ENCODE data around the gene UPK2.
"Not testable (repeated sequence)": the region's sequence is repeated elsewhere in the genome, so short reads cannot be mapped to it uniquely, and the experiment has no call there.

UPK2 gene

DNA sequence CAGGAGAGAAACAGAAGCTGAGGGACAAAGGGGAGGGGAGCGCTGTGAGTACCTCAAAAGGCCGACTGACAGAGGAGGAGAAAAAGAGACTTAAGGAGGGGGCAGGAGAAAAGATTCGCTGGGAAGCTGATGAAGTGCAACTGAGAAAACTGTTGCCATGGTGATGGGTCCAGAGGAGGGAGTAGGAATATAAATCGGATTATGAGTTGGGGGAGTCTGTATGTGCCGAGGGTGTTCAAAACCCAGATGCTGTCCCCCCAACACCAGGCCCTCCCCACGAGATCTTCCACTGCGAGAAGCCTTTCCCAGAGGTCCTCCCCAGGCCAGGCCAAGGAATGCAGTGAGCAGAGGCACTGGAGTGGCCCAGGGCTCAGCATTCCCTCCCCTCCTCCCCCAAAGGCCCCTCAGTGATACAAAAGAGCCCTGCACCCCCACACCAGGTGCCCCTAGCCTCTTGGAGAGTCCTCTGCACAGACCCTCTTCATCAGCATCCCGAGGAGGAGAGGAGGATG is 16.6 kb upstream of the UPK2 start:
- DNase-seq, result no peak

DNA sequence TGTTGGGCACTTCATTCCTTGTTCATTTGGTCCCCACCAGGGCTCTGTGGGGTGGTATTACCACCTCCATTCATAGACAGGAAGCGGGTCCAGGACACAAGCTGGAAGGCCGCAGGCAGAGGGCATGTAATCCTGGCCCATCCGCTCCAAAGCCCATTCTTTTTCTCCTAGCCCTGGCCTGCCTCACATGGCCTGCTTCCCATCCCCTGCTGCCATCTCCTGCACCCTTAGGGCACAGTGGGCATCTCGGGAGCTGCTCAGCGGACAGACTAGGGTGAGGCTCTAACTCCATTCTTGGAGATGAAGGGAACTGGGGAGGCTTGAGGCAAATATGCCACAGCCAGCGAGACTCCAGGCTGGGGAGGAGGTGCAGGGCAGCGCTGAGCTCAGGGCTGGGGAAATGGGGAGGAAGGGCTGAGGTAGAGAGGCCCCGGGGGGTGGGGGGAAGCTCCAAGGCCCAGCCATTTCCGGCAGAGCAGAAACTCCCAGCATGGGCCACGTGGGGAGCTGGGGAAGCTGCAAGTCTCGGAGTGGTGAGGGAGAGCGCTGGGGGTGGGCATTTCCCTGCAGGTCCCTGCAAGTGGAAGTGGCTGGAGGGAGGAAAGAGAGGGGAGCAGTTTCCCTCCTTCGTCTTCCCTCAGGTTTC is 16.0 kb upstream of the UPK2 start:
- DNase-seq, result no peak

DNA sequence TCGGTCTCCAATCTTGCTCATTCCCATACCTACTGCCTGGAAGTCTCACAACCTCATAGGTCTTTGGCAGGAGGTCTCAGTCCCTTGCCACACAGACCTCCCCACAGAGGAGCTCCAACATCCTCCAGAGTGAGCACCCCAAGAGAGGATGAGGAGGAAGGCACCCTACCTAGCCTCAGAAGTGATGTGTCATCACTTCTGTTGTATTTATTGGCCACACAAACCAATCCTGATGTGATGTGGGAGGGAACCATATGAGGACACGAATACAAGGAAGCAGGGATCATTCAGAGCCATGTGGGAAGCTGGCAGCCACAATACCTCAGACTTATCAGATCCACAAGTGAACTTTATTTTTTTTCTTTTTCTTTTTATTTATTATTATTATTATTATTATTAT is 9.0 kb upstream of the UPK2 start:
- no peak for DNase-seq

DNA sequence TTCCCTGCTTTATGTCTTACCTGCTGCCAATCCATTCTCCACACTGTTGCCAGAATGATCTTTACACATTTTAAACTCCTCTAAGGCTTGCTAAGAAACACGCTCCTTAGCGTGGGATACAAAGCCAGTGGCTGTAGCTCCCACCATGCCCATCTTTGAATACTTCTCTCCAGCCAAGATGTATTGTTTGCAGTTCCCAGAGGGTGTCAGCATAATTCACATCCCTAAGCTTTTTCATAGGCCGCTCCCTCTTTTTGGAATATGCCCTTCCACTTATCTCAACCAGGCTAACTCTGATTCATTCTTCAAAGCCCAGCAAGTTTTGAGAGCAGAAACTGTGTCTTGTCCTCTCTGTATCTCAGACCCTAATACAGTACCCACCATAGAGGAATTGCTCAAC is 8.1 kb upstream of the UPK2 start:
- no peak for DNase-seq

DNA sequence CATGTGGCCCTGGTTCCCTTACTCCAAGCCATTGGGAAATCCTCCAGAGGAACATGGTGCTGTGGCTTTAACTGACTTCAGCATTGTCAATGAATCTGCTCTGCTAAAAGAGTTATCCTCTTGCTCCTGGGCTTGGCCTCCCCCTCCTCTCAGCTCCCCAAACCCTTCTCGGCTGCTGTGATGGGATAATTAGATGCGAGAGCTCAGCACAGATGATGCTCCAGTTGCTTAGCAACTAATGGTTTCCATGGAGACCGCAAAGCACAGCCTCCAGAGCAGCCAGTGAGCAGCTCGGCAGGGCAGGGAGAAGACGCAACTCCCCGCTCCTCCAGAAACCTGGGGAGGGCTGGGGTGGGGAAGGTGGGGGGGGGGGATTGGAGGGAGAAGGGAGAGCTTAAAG is 2.8 kb upstream of the UPK2 start:
- peak; percentile 74 for DNase-seq

DNA sequence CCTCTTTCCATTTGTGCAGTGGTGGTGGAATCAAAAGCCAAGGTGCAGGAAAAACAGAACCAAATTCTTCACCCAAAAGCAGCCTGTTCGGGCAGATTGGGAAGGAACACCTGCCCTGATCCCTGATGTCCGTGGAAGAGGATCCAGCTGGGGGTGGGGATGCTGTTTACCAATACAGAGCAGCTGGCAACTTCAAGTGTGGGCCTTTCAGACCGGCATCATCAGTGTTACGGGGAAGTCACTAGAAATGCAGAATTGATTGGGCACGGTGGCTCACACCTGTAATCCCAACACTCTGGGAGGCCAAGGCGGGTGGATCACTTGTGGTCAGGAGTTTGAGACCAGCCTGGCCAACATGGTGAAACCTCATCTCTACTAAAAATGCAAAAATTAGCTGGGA is 2.1 kb upstream of the UPK2 start:
- DNase-seq, result not testable (repeated sequence)

DNA sequence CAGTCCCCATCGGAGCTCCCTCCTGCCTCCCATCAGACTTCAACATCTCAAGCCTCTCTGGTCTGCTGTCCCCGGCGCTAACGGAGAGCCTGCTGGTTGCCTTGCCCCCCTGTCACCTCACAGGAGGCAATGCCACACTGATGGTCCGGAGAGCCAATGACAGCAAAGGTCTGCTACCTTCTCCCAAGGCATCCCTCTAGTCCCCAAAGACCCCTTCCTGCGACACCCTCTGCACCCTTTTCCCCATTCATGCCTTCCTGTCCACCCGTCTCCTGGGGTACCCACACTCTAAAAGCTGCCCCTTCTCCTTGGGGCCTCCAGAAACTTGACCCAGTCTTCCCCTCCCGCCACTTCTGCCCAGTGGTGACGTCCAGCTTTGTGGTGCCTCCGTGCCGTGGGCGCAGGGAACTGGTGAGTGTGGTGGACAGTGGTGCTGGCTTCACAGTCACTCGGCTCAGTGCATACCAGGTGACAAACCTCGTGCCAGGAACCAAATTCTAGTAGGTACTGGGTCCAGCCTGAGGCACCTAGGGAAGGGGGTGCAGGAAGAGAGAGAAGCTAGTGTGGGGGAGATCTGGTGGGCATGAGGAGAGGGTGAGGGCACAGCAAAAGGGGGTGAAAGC is 860 bp downstream of the UPK2 start:
- DNase-seq, result no peak

DNA sequence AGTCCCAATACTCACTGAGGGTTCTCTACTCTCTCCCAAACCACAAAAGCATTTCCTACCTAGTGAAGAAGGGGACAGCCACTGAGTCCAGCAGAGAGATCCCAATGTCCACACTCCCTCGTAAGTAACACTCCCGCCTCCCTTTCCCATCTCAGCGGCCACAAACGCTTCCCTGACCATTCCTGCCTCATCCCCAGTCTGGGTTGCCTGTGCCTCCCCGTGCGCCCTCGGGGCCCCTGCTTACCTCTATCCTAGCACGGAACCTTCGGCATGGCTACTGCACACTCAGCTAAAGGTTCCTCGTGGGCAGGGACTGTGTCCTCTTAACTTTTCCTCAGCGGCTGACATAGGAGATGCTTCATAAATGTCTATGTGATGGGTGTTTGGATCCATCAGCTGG is 1.5 kb downstream of the UPK2 start:
- DNase-seq, result no peak

DNA sequence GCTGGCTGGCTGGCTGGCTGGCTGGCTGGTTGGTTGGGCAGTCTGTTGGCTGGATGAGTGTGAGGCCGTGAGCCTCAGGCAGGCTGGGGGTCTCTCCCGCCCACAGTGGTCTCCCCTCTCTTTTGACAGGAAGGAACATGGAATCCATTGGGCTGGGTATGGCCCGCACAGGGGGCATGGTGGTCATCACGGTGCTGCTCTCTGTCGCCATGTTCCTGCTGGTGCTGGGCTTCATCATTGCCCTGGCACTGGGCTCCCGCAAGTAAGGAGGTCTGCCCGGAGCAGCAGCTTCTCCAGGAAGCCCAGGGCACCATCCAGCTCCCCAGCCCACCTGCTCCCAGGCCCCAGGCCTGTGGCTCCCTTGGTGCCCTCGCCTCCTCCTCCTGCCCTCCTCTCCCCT is 1.9 kb downstream of the UPK2 start:
- DNase-seq, result no peak

DNA sequence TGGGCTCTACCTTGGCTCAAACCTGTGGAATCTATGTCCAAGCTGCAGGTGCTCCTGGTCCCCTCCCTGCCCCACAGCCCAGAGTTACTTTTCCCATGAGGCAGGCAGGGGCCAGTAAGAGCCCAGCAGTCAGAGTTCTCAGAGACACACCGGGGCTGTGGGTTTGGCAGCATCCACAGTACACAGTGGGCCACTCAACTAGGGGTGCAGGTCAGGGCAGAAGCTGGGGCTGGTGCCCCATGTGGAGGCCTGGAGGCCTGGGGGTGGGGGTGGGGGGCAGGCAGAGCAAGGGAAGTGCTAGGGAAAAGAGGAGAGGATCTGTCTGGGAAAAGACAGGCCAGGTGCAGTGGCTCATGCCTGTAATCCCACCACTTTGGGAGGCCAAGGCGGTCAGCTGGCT is 2.5 kb downstream of the UPK2 start:
- no peak for DNase-seq

DNA sequence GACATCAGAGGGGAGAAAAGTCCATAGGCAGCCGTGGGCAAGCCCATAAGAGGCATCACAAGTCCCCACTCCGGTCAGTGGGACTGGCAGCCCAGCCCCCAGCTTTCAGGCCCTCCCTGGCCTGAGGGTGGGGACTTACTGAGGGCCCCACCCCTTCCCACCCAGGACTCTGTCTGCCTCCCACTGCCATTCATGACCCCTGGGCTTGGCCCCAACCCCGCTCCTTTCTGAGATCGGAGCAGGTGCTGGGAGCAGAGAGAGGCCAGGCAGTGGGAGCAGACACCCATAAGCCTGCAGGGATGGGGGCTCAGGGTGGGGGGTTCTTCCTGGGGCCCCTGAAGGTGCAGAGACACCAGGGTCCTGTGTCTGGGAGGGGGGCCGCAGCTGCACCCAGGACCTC is 5.1 kb downstream of the UPK2 start:
- DNase-seq, result no peak

DNA sequence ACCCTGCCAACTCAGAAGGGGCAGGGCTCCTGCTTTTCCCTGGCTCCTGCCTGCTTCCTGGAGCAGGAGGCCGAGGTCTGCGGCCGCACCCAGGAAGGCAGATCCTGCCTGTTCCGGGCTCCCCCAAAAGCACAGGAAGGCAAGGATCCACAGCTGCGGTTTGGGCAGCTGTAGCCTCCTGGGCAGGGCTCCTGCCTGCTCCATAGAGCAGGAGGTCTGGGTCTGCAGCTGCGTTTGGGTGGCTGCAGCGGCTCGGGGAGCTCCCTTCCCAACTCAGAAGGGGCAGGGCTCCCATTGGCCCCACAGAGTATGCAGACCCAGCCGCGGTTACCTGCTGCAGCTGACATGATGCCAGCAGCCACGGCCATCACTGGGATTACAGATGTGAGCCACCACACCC is 5.5 kb downstream of the UPK2 start:
- no peak for DNase-seq

DNA sequence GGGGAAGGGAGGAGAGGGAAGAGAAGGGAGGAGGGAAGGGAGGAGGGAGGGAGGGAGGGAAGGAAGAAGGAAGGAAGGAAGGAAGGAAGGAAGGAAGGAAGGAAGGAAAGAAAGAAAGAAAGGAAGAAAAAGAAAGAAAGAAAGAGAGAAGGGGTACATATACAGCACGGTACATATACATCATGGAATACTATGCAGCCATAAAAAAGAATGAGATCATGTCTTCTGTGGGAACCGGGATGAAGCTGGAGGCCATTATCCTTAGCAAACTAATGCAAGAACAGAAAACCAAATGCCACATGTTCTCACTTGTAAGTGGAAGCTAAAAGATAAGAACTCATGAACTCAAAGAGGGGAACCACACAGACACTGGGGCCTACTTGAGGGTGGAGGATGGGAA is 13.4 kb downstream of the UPK2 start:
- not testable (repeated sequence) for DNase-seq

DNA sequence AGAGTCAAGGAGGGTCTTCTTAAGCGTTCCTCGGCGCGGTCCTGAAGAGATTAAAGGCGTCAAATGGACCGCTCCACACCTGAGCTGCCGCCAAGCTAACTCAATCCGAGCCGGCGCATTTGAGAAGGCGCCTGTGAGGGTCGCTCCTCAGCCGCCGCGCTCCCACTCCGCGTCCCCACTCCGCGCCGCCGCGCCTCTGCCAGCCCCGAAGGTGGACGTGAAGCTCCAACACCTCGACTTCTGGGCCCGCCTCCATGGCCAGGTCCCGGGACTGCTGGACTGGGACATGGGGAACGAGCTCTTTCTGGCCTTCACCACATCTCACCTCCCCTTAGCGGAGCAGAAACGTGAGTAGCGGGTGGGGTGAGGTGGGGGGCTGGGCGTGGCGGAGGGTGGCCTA is 15.5 kb downstream of the UPK2 start, which contains the start of gene FOXR1:
Gene FOXR1 (plus strand): TSS at position 116 of the 400 bp plus-strand sequence. CDS start 171 bp downstream, at position 287.
- DNase-seq, result no peak

DNA sequence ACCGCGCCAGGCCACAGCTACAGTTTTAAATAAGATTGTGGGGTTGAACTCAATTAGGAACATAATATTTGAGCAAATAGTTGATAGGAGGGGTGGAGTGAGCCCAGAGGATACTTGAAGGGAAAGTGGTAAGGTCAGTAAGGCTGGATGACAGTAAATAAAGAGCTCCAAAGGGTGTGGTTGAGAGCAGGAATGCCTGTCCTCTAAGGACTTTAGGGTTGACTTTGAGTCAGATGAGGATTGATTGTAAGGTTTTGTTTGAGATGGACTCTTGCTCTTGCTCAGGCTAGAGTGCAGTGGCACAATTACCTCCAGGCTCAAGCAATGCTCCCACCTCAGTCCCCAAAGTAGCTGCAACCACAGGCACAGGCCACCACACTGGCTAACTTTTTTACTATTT is 17.9 kb downstream of the UPK2 start:
- DNase-seq, result no peak

DNA sequence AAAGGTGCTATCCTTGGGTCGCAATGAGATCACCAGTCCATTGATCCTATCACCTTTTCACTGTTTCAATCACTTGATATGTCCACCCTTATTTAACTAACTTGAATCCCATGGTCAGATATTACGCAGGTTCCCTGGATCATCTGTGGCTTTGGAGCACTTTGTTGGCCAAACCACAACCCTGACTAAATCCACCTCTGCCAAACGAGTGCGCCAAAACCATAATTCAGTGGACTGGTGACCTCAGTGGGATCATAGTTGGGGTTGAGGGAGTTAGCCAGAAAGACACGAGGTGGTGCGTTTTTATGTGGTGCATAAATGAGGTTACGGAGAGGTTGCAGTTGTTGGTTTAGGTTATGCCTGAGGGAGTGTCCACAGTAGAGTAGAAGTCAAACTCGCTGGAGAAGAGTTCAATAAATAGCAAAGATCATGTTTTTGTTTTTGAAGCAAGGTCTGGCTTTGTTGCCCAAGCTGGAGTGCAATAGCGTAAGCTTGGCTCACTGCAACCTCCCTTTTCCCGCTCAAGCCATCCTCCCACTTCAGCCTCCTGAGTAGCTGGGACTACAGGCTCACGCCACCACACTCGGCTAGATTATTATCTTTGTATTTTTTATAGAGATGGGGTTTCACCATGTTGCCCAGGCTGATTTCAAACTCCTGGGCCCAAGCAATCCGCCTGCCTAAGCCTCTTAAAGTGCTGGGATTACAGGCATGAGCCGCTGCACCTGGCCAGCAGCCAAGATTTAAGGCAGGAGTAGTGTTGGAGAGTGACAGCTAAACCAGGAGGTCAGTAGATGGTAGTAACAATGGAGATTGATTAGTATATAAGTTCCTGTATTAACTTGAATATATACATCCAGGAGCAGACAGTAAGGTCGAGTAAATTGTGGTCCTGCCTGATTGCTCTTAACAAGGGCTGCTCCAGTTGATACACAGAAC is 19.9 kb downstream of the UPK2 start:
- peak; percentile 37 for DNase-seq

DNA sequence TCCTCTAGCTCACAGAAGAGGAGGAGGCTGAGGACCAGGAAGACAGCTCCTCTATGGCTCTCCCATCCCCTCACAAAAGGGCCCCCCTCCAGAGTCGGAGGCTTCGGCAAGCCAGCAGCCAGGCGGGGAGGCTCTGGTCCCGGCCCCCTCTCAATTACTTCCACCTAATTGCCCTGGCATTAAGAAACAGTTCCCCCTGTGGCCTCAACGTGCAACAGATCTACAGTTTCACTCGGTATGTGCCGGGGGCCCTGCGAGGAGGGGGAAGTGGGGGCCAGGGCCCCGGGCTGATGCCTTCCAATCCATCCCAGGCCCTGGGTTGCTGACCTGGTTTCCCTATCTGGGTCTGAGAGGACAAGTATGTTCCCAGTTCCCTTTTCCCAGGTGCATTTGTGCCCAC is 23.3 kb downstream of the UPK2 start:
- DNase-seq, result peak; percentile 22

DNA sequence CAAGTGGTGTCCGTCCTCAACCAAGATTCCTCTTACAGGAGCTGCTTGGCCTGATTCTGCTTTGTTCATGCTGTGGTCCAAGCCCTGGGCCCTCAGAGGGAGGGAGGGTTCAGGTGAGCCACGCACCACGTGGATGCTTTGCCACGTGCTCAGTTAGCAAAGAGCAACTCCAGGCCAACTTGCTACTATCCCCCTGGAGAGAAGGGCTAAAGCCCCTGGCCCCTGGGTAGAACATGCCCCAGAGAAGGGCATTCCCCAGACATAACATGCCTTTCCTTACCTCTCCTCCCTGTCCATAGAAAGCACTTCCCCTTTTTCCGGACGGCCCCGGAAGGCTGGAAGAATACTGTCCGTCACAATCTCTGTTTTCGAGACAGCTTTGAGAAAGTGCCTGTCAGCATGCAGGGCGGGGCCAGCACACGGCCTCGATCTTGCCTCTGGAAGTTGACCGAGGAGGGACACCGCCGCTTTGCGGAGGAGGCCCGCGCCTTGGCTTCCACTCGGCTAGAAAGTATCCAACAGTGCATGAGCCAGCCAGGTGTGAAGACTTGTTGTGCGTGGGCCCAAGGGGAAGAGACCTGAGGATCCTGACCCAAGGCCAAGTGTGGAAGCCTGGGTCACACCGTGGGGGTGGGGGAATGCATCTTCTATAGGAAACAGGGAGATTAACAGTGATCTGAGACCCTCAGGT is 24.2 kb downstream of the UPK2 start:
- DNase-seq, result no peak

DNA sequence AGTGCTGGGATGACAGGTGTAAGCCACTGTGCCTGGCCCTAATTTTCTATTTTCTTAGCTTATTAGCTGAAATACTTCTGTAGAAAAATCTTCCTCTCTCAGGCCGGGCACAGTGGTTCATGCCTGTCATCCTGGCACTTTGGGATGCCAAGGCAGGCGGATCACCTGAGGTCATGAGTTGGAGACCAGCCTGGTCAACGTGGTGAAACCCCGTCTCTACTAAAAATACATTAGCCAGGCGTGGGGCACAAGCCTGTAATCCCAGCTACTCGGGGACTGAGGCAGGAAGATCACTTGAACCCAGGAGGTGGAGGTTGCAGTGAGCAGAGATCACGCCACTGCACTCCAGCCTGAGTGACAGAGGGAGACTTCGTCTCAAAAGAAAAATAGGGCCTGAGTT is 28.2 kb downstream of the UPK2 start:
- DNase-seq, result not testable (repeated sequence)

DNA sequence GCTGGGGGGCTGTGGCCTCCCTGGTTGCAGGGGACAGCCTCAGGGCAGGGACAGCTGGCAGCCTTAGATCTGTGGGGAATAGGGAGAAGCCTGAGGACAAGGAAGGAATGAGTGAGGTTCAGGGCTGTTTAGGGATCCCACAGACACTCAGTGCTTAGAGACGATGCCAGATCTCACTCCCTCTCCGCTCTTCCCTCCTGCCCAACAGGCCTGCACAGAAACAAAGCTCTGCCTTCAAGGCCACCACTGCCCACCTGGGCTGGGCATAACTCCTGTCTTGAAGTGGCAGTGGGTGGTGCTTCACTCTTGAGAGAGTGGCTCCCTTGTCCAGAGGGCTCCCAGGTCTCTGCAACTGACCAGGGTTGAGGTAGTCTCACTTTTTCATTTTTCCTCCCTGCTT is 28.7 kb downstream of the UPK2 start:
- no peak for DNase-seq

DNA sequence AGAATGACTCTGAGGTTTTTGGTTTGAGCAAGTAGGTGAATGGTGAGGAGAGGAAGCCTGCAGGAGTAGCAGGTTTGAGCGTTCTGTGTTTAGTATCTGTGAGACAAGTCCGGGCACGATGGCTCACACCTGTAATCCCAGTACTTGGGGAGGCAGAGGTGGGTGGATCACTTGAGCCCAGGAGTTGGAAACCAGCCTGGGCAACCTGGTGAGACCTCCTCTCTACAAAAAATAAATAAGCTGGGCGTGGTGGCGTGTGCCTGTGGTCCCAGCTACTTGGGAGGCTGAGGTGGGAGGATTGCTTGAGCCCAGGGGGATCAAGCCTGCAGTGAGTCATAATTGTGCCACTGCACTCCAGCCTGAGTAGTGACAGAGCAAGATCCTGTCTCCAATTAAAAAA is 32.2 kb downstream of the UPK2 start:
- no peak for DNase-seq

DNA sequence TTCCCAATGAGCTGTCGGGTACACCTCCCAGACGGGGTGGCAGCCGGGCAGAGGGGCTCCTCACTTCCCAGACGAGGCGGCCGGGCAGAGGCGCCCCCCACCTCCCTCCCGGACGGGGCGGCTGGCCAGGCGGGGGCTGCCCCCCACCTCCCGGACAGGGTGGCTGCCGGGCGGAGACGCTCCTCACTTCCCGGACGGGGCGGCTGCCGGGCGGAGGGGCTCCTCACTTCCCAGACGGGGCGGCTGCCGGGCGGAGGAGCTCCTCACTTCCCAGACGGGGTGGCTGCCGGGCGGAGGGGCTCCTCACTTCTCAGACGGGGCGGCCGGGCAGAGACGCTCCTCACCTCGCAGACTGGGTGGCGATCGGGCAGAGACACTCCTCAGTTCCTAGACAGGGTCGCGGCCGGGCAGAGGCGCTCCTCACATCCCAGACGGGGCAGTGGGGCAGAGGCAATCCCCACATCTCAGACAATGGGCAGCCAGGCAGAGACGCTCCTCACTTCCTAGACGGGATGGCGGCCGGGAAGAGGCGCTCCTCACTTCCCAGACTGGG is 35.5 kb downstream of the UPK2 start:
- not testable (repeated sequence) for DNase-seq
